ENCODE measurements around the gene CDK11B. TPM values are rescaled to one million over a fixed set of nuclear protein-coding genes. Genes with fewer than 3 reads are reported as not detected.

CDK11B gene
- total and polyA plus RNA-seq, 2 experiments from 2014 or later, result 17.9 to 22.2 TPM

DNA sequence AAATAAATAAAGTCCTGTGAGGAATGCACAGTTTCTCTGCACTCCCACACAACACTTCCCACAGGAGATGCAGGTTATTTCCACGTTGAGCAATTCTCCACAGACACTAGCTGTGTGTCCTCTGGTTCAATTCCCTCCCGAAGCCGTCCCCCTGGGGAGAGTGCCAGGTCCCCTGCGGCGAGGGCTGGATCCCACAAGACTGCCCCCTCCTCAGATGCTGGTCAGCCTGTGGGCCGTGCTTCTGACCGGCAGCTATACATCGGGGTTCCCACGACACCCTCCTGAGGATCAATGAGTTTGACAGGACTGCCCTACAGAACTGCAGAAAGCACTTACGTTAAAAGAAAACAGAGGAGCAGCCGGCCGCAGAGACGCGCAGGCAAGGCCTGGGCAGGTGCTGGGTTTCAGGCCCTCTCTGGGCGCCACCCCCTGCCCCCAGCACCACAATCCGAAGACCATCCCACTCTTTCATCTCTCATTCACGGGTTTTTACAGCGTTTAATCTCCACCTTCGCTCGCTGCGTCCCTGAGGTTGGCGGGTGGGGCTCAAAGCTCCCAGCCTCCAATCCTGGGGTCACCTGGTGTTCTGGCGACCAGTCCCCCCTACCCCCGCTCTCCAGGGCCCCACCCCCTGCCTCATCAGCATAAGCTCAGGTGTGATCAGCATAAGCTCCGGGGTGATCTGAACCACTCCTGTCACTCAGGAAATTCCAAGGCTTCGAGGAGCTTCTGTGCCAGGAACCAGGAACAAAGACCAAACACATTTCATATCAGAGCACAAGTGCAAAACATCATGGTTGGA lies 24.5 kb upstream of the CDK11B start:
- H3K27me3 ChIP-seq, result no peaks in the 10 kb centered on the region
- TF ChIP-seq, protein P1, sequence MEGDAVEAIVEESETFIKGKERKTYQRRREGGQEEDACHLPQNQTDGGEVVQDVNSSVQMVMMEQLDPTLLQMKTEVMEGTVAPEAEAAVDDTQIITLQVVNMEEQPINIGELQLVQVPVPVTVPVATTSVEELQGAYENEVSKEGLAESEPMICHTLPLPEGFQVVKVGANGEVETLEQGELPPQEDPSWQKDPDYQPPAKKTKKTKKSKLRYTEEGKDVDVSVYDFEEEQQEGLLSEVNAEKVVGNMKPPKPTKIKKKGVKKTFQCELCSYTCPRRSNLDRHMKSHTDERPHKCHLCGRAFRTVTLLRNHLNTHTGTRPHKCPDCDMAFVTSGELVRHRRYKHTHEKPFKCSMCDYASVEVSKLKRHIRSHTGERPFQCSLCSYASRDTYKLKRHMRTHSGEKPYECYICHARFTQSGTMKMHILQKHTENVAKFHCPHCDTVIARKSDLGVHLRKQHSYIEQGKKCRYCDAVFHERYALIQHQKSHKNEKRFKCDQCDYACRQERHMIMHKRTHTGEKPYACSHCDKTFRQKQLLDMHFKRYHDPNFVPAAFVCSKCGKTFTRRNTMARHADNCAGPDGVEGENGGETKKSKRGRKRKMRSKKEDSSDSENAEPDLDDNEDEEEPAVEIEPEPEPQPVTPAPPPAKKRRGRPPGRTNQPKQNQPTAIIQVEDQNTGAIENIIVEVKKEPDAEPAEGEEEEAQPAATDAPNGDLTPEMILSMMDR (IDR thresholded peaks at IDR 0.05; ENCODE audit: low read depth, low read length), result no peak
- H3K27ac ChIP-seq, result peak overlapping the region; percentile 25
- H3K4me3 ChIP-seq, result no peak overlapping the region
- no peak for DNase-seq (ENCODE audit: low read depth in 1 of 2, low spot score in 1 of 2)
- no peaks in the 10 kb centered on the region for H3K36me3 ChIP-seq
- H3K9me3 ChIP-seq (ENCODE audit: low read depth), result no peaks in the 10 kb centered on the region
- H3K4me1 ChIP-seq (ENCODE audit: low read depth), result peaks cover 2% of the 10 kb centered on the region

DNA sequence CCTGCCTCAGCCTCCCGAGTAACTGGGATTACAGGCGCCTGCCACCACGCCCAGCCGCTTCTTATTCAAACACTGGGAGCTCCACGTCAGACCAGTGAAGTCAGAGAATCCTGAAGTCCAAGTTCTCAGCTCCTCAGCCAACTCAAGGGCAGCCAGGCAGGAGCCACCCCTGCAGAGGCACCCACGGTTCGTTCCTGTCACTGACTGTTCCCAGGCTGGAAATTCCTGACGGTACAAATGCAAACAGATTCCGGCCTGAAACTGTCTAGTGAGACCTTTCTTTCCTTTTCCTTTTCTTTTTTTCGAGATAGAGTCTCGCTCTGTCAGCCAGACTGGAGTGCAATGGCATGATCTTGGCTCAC lies 22.1 kb upstream of the CDK11B start:
- H3K4me3 ChIP-seq, result no peak overlapping the region
- TF ChIP-seq, protein P1 (IDR thresholded peaks at IDR 0.05; ENCODE audit: low read depth, low read length), result no peak
- H3K36me3 ChIP-seq, result no peaks in the 10 kb centered on the region
- H3K9me3 ChIP-seq (ENCODE audit: low read depth), result no peaks in the 10 kb centered on the region
- DNase-seq (ENCODE audit: low read depth in 1 of 2, low spot score in 1 of 2), result no peak
- H3K27ac ChIP-seq, result no peak overlapping the region
- no peaks in the 10 kb centered on the region for H3K27me3 ChIP-seq
- H3K4me1 ChIP-seq (ENCODE audit: low read depth), result peaks cover 2% of the 10 kb centered on the region

DNA sequence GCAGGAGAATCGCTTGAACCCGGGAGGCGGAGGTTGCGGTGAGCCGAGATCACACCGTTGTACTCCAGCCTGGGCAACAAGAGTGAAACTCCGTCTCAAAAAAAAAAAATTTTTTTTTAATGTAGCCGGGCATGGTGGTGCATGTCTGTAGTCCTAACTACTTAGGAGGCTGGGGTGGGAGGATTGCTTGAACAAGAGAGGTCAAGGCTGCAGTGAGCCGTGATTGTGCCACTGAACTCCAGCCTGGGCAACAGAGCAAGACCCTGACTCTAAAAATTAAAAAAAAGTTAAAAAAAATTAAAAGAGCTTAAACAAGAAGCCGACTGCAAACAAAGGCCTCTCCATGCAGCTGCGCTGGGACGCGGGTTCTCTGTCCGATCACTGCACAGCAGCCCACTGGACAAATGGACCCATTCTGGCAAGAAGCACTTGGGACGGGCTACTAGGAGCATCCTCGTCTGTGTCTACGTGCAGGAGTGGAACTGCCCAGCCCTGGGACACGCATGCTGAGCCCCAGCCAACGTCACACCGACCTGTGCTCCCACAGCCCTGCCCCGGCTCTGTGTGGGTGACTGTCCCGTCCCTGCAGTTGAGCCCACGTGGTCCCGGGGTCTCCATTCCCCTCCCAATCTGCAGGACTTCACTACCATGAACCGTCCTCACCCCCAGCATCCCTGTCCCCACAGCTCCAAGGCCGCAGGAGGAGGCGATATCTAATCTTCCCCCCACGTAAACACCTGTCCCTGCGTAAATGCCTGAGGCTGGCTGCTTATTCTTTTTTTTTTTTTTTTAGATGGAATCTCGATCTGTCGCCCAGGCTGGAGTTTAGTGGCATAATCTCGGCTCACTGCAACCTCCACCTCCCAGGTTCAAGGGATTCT lies 21.5 kb upstream of the CDK11B start:
- Histone ChIP-seq H3K9me3 (ENCODE audit: low read depth) (no peaks in the 10 kb centered on the region), H3K4me1 (ENCODE audit: low read depth) (peaks cover 2% of the 10 kb centered on the region), H3K27ac (no peak overlapping the region), H3K27me3 (no peaks in the 10 kb centered on the region), H3K36me3 (no peaks in the 10 kb centered on the region), H3K4me3 (no peak overlapping the region)
- TF ChIP-seq, protein P1 (IDR thresholded peaks at IDR 0.05; ENCODE audit: low read depth, low read length), result no peak
- DNase-seq (ENCODE audit: low read depth in 1 of 2, low spot score in 1 of 2), result no peak

DNA sequence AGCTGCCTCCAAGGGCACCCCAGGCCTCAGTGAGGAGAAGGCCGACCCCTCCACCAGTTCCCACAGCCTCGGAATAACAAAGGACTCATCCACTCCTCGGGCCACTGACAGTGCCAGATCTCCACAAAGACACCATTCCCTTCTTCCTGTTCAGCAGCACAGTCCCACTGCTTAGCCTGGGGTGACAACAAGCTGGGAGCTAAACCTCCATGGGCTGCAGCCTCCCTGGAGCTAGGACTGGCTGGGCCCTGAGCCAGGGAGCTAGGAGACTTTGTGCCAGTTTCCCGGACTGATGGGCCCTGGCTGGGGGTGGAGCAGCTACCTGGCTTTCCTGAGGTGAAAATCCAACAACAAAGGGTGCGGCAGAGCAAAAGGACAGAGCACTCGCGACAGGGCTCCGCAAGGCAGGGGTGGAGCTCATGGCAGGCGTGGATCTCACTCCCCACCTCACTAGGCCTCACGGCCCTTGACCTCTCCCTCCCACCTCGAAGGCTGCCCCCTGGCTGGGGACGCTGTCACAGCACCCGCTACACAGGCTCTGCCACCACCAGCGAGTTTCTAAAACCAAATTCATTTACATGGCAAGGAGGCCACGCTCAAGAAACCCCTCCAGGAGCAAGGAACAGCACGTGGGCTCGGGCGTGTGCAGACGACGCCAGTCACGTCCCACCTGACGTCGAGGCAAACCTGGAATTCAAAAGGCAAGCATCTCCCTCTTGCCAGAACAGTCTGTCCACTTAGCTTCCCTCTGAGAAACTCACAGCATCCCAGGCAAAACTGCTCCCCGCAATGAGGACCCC lies 20.0 kb upstream of the CDK11B start:
- DNase-seq (ENCODE audit: low read depth in 1 of 2, low spot score in 1 of 2), result peak in 1 of 2 donors; percentile 7
- Histone ChIP-seq H3K27ac (peak overlapping the region; percentile 40), H3K27me3 (no peaks in the 10 kb centered on the region), H3K4me1 (ENCODE audit: low read depth) (peaks cover 2% of the 10 kb centered on the region), H3K4me3 (no peak overlapping the region), H3K36me3 (no peaks in the 10 kb centered on the region), H3K9me3 (ENCODE audit: low read depth) (no peaks in the 10 kb centered on the region)
- TF ChIP-seq, protein P1 (IDR thresholded peaks at IDR 0.05; ENCODE audit: low read depth, low read length), result peak; percentile 41

Data from cardiac muscle cell (in vitro differentiated cells and primary cell).